Endodermal cell (in vitro differentiated cells): ENCODE results near the gene MORC1. TPM values are rescaled to one million over a fixed set of nuclear protein-coding genes. Genes with fewer than 3 reads are reported as not detected.

ENCODE experiments used
- DNase-seq: peaks from one replicate; pipeline ENCODE4 v3.0.0-alpha.2; 2017
- H3K27ac ChIP-seq: 2 replicates; pipeline ENCODE4 v1.5.1; 2013; ENCODE audit warnings: mild to moderate bottlenecking, low read depth, low read length, moderate library complexity
- H3K27me3 ChIP-seq: 2 replicates; pipeline ENCODE4 v1.6.1; 2013; ENCODE audit warnings: mild to moderate bottlenecking, low read length, moderate library complexity; ENCODE audit not compliant: insufficient read depth, control insufficient read depth, poor library complexity, severe bottlenecking
- H3K36me3 ChIP-seq: 2 replicates; pipeline ENCODE4 v1.7.0; 2013; ENCODE audit warnings: mild to moderate bottlenecking, low read length, moderate library complexity; ENCODE audit not compliant: control insufficient read depth, insufficient read depth
- H3K4me1 ChIP-seq: one replicate; pipeline ENCODE4 v1.7.0; 2013; ENCODE audit warnings: low read length; ENCODE audit not compliant: control insufficient read depth, insufficient read depth
- H3K4me3 ChIP-seq: 2 replicates; pipeline ENCODE4 v1.5.1; 2013; ENCODE audit warnings: mild to moderate bottlenecking, low read length, moderate library complexity
- H3K9ac ChIP-seq: 2 replicates; pipeline ENCODE4 v1.6.1; 2013; ENCODE audit warnings: mild to moderate bottlenecking, low read length, moderate library complexity; ENCODE audit not compliant: poor library complexity, severe bottlenecking; ENCODE audit errors: extremely low read depth
- H3K9me3 ChIP-seq: 2 replicates; pipeline ENCODE4 v1.6.1; 2013; ENCODE audit warnings: mild to moderate bottlenecking, low read length, moderate library complexity; ENCODE audit not compliant: control insufficient read depth
- H3K27ac Mint-ChIP-seq: 2 replicates; pipeline ENCODE4 v1.8.0; 2020; ENCODE audit warnings: mixed read lengths
- H3K27me3 Mint-ChIP-seq: 2 replicates; pipeline ENCODE4 v1.8.0; 2021; ENCODE audit warnings: mild to moderate bottlenecking, mixed read lengths; ENCODE audit not compliant: insufficient read depth
- H3K36me3 Mint-ChIP-seq: 2 replicates; pipeline ENCODE4 v1.8.0; 2020; ENCODE audit warnings: low read depth, mixed read lengths
- H3K4me1 Mint-ChIP-seq: 2 replicates; pipeline ENCODE4 v1.8.0; 2020; ENCODE audit warnings: mixed read lengths
- H3K4me3 Mint-ChIP-seq: 2 replicates; pipeline ENCODE4 v1.8.0; 2020; ENCODE audit warnings: mild to moderate bottlenecking, moderate library complexity, mixed read lengths
- H3K9me3 Mint-ChIP-seq: 2 replicates; pipeline ENCODE4 v1.8.0; 2020; ENCODE audit warnings: mild to moderate bottlenecking, mixed read lengths
- CTCF ChIP-seq: fragments of 200-600 bp; sonication (generic); conservative IDR thresholded peaks from 2 replicates; pipeline ENCODE4 v1.5.0; 2021; ENCODE audit warnings: antibody characterized with exemption, mild to moderate bottlenecking
- WGBS, 2 experiments: methylation state at CpG; one replicate each; pipeline versions ENCODE4 v1.1.5 to v1.1.7; 2013; ENCODE audit warnings: missing lambda C conversion rate in 2 of 2, mixed read lengths in 1 of 2; ENCODE audit not compliant: insufficient coverage in 1 of 2, insufficient read length in 1 of 2; 5-methylcytosine and 5-hydroxymethylcytosine counted together
- total RNA-seq, 2 donors: library from RNA; stranded (reverse); fragmentation: NEBNext Ultra II Directional in 1 of 2; extraction: Animal tissue kit (Norgen Biotek cat#: 25700) in 1 of 2; gene quantifications; 2 replicates in 1 of 2; 3 replicates in 1 of 2; pipeline ENCODE4 v1.2.1, GENCODE V29; 2021

MORC1 gene
- total RNA-seq, 2 donors from 2014 or later, result not detected

DNA sequence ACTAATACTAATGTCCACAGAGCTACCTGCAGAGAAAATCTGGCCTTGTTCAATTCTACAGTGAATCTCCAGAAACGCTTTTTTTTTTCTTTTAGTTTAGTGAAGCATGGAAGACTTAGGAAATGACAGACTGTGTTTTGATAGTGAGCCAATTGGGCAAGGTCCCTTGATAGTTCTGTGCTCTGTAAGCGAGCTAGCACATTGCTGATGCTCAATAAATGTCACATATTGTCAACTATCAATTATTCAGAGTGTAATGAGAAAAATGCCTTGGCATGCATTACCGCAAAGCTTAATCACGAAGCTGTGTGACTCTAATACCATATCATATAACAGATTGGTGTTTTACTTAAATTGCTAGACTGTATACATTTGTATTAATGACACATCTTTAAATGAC lies 13.3 kb upstream of the MORC1 start:
- Histone ChIP-seq H3K27ac (no peak overlapping the region), H3K9me3 (no peaks in the 10 kb centered on the region), H3K27me3 (no peaks in the 10 kb centered on the region), H3K4me1 (no peaks in the 10 kb centered on the region), H3K36me3 (no peaks in the 10 kb centered on the region), H3K4me3 (no peak overlapping the region), H3K9ac (no peak overlapping the region)
- H3K4me1 Mint-ChIP-seq, result no peaks in the 10 kb centered on the region
- DNase-seq, result no peak
- H3K4me3 Mint-ChIP-seq, result no peak overlapping the region
- TF ChIP-seq CTCF, result no peak
- no peaks in the 10 kb centered on the region for H3K36me3 Mint-ChIP-seq
- H3K27ac Mint-ChIP-seq, result no peak overlapping the region
- 93 to 100% methylated on average over 1 to 4 of the region's 4 CpGs for WGBS, 2 experiments
- no peaks in the 10 kb centered on the region for H3K27me3 Mint-ChIP-seq
- H3K9me3 Mint-ChIP-seq, result no peaks in the 10 kb centered on the region

GRCh38 chr3:109127553-109127952 lies 9.6 kb upstream of the MORC1 start:
- Mint-ChIP-seq H3K27me3 (peaks cover 2% of the 10 kb centered on the region), H3K27ac (no peak overlapping the region), H3K4me1 (peaks cover 5% of the 10 kb centered on the region), H3K4me3 (no peak overlapping the region), H3K36me3 (peaks cover 7% of the 10 kb centered on the region), H3K9me3 (peaks cover 13% of the 10 kb centered on the region)
- no peak overlapping the region for H3K27ac ChIP-seq
- no peaks in the 10 kb centered on the region for H3K9me3 ChIP-seq
- H3K9ac ChIP-seq, result no peak overlapping the region
- DNase-seq, result no peak
- WGBS, 2 experiments, result 100% methylated on average over 1 to 2 of the region's 2 CpGs
- H3K36me3 ChIP-seq, result no peaks in the 10 kb centered on the region
- no peaks in the 10 kb centered on the region for H3K4me1 ChIP-seq
- TF ChIP-seq CTCF, result no peak
- no peaks in the 10 kb centered on the region for H3K27me3 ChIP-seq
- H3K4me3 ChIP-seq, result no peak overlapping the region

DNA sequence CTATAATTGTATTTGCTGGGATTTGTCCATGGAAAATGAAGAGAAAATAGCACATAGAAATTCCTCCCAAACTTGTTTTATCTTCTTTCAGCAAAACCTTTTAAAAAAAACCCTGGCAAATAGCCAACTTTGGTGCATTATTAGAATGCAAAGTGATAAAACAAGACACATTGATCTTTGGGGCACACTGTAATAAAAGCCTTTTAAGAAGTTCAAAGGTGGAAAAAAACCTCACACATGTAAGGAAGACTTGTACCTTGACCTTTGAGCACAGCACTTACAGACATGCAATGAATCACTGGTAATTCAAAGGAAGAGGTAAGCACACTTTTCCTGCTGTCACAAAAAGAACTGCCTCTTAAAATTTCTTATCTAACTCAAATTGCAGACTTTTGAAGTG lies 8.0 kb upstream of the MORC1 start:
- H3K36me3 Mint-ChIP-seq, result peaks cover 8% of the 10 kb centered on the region

More for the DNA sequence above, 8.0 kb upstream of the MORC1 start:
- no peaks in the 10 kb centered on the region for H3K9me3 ChIP-seq
- Mint-ChIP-seq H3K9me3 (peaks cover 18% of the 10 kb centered on the region), H3K27ac (no peak overlapping the region), H3K27me3 (peaks cover 2% of the 10 kb centered on the region), H3K4me1 (peaks cover 9% of the 10 kb centered on the region), H3K4me3 (no peak overlapping the region)
- H3K9ac ChIP-seq, result no peak overlapping the region
- H3K27me3 ChIP-seq, result no peaks in the 10 kb centered on the region
- H3K27ac ChIP-seq, result no peak overlapping the region
- H3K36me3 ChIP-seq, result no peaks in the 10 kb centered on the region
- no peak for DNase-seq
- no peak overlapping the region for H3K4me3 ChIP-seq
- no peak for TF ChIP-seq CTCF
- H3K4me1 ChIP-seq, result no peaks in the 10 kb centered on the region
